CD14-positive monocyte (primary cell): ENCODE results near the gene TNFAIP2. TPM values are rescaled to one million over a fixed set of nuclear protein-coding genes. Genes with fewer than 3 reads are reported as not detected.
"Not testable (repeated sequence)": the region's sequence is repeated elsewhere in the genome, so short reads cannot be mapped to it uniquely, and the experiment has no call there.

Experiments
- DNase-seq, 3 donors: peaks; one replicate each; pipeline ENCODE4 v3.0.0-alpha.2; 2011 to 2022
- H2AFZ ChIP-seq: 2 replicates; pipeline ENCODE4 v1.6.0; 2012; ENCODE audit warnings: mild to moderate bottlenecking, low read depth, low read length, inconsistent platforms; ENCODE audit not compliant: insufficient read depth, poor library complexity, severe bottlenecking
- H3K27ac ChIP-seq, 2 donors: 1 replicate in 1 of 2; 2 replicates in 1 of 2; pipeline ENCODE4 v1.5.1; 2012 to 2013; ENCODE audit warnings: low read length in 2 of 2, control low read depth in 1 of 2, inconsistent platforms in 1 of 2, low read depth in 1 of 2, mild to moderate bottlenecking in 1 of 2
- H3K27me3 ChIP-seq, 2 donors: one replicate each; pipeline versions ENCODE4 v1.6.0 to v1.6.1; 2011 to 2013; ENCODE audit warnings: low read length in 2 of 2; ENCODE audit not compliant: control insufficient read depth in 2 of 2, insufficient read depth in 2 of 2
- H3K36me3 ChIP-seq, 2 donors: replicated peaks in 1 of 2; 1 replicate in 1 of 2; 2 replicates in 1 of 2; pipeline versions ENCODE4 v1.5.1 to v1.6.1; 2012 to 2013; ENCODE audit warnings: low read length in 2 of 2, control low read depth in 1 of 2, inconsistent platforms in 1 of 2, mild to moderate bottlenecking in 1 of 2; ENCODE audit not compliant: insufficient read depth in 2 of 2, control insufficient read depth in 1 of 2
- H3K4me1 ChIP-seq, 2 donors: 1 replicate in 1 of 2; 2 replicates in 1 of 2; pipeline versions ENCODE4 v1.5.1 to v1.6.1; 2012 to 2013; ENCODE audit warnings: low read length in 2 of 2, control low read depth in 1 of 2, inconsistent platforms in 1 of 2, mild to moderate bottlenecking in 1 of 2, moderate library complexity in 1 of 2; ENCODE audit not compliant: insufficient read depth in 2 of 2, control insufficient read depth in 1 of 2
- H3K4me2 ChIP-seq: replicated peaks from 2 replicates; pipeline ENCODE3; 2012; ENCODE audit warnings: low read length, moderate library complexity, mild to moderate bottlenecking; ENCODE audit not compliant: poor library complexity, severe bottlenecking; ENCODE audit errors: extremely low read depth
- H3K4me3 ChIP-seq, 3 experiments: fragments of 200-600 bp in 1 of 3; sonication (generic) in 1 of 3; replicated peaks in 1 of 3; 1 replicate in 2 of 3; 2 replicates in 1 of 3; pipeline ENCODE4 v1.5.1; 2011 to 2013; ENCODE audit warnings: low read length in 3 of 3, mild to moderate bottlenecking in 3 of 3, control low read depth in 2 of 3, low read depth in 2 of 3, inconsistent platforms in 1 of 3, moderate library complexity in 1 of 3
- H3K79me2 ChIP-seq: 2 replicates; pipeline ENCODE4 v1.6.0; 2012; ENCODE audit warnings: mild to moderate bottlenecking, control low read depth, inconsistent platforms, low read length, moderate library complexity; ENCODE audit not compliant: insufficient read depth
- H3K9ac ChIP-seq: 2 replicates; pipeline ENCODE4 v1.6.0; 2017; ENCODE audit warnings: low read length, mild to moderate bottlenecking; ENCODE audit not compliant: insufficient read depth, poor library complexity, severe bottlenecking
- H3K9me3 ChIP-seq, 2 donors: replicated peaks in 1 of 2; 1 replicate in 1 of 2; 2 replicates in 1 of 2; pipeline versions ENCODE4 v1.5.1 to v1.6.1; 2012 to 2013; ENCODE audit warnings: low read length in 2 of 2, control low read depth in 1 of 2; ENCODE audit not compliant: control insufficient read depth in 1 of 2, insufficient read depth in 1 of 2
- H4K20me1 ChIP-seq: 2 replicates; pipeline ENCODE4 v1.6.0; 2012; ENCODE audit warnings: mild to moderate bottlenecking, low read length, control low read depth, moderate library complexity; ENCODE audit not compliant: insufficient read depth
- H3K27ac Mint-ChIP-seq, 7 donors: one replicate each; pipeline ENCODE4 v1.8.0; 2020; ENCODE audit warnings: mild to moderate bottlenecking in 7 of 7, mixed read lengths in 7 of 7, moderate library complexity in 6 of 7, inconsistent platforms in 2 of 7
- H3K27me3 Mint-ChIP-seq, 3 donors: one replicate each; pipeline ENCODE4 v1.8.0; 2021 to 2022; ENCODE audit warnings: low read depth in 3 of 3, mild to moderate bottlenecking in 3 of 3, mixed read lengths in 3 of 3, moderate library complexity in 3 of 3, inconsistent platforms in 1 of 3
- H3K36me3 Mint-ChIP-seq, 2 donors: one replicate each; pipeline ENCODE4 v1.8.0; 2020; ENCODE audit warnings: mixed read lengths in 2 of 2, inconsistent platforms in 1 of 2, mild to moderate bottlenecking in 1 of 2
- H3K4me1 Mint-ChIP-seq: one replicate; pipeline ENCODE4 v1.8.0; 2020; ENCODE audit warnings: mild to moderate bottlenecking, mixed read lengths
- H3K4me3 Mint-ChIP-seq, 2 donors: one replicate each; pipeline ENCODE4 v1.8.0; 2020; ENCODE audit warnings: mild to moderate bottlenecking in 2 of 2, mixed read lengths in 2 of 2, moderate library complexity in 1 of 2
- H3K9me3 Mint-ChIP-seq, 7 donors: one replicate each; pipeline ENCODE4 v1.8.0; 2020 to 2022; ENCODE audit warnings: mixed read lengths in 7 of 7, mild to moderate bottlenecking in 6 of 7, moderate library complexity in 6 of 7, inconsistent platforms in 2 of 7
- CTCF ChIP-seq: fragments of 200-600 bp; IDR thresholded peaks from one replicate; pipeline ENCODE4 v1.8.0; 2022; ENCODE audit warnings: antibody characterized with exemption, mild to moderate bottlenecking
- WGBS: methylation state at CpG from one replicate; pipeline ENCODE4 v1.1.5; 2013; ENCODE audit warnings: missing lambda C conversion rate; ENCODE audit not compliant: insufficient coverage; 5-methylcytosine and 5-hydroxymethylcytosine counted together
- intact Hi-C, 2 donors: fragments of 100-400 bp; cut with micrococcal nuclease; formaldehyde crosslinking; loops; one replicate each; pipeline versions ENCODE4 v1.15.0 to v1.15.1; 2023
- polyA plus RNA-seq, 3 donors: library from polyadenylated mRNA; depleted of rRNA in 1 of 3; unstranded in 2 of 3; stranded (reverse) in 1 of 3; fragments of 300-500 nt in 2 of 3; fragments of >200 nt in 1 of 3; fragmentation: Illumina TruSeq in 2 of 3; gene quantifications; 1 replicate in 2 of 3; 2 replicates in 1 of 3; pipeline ENCODE4 v1.2.3, GENCODE V29; 2012 to 2021

TNFAIP2 gene
- polyA plus RNA-seq, 3 donors: 41.5 to 1,807 (median 50.8) TPM

- Mint-ChIP-seq H3K4me3 (no peak overlapping the region), H3K36me3 (no peaks in the 10 kb centered on the region), H3K27ac (no peak overlapping the region), H3K9me3 (peaks cover 23 to 78% (median 52%) of the 10 kb centered on the region in 7 donors), H3K27me3 (peaks cover 0 to 5% (median 2%) of the 10 kb centered on the region in 3 donors), H3K4me1 (no peaks in the 10 kb centered on the region)
- no peak for TF ChIP-seq CTCF
- H3K9me3 ChIP-seq: peaks cover 10 to 34% of the 10 kb centered on the region in 2 donors
- H3K9ac ChIP-seq: no peak overlapping the region
- H3K36me3 ChIP-seq: no peaks in the 10 kb centered on the region
- no CpG with 5 or more reads among the region's 5 CpGs for WGBS
- DNase-seq: no peak
- no peak overlapping the region for H3K27ac ChIP-seq
- no peak overlapping the region for H2AFZ ChIP-seq
- H3K27me3 ChIP-seq: no peaks in the 10 kb centered on the region
- no peak overlapping the region for H3K4me2 ChIP-seq
- no peaks in the 10 kb centered on the region for H3K79me2 ChIP-seq
- no peaks in the 10 kb centered on the region for H3K4me1 ChIP-seq
- no peak overlapping the region for H3K4me3 ChIP-seq
- H4K20me1 ChIP-seq: no peaks in the 10 kb centered on the region
- intact Hi-C loops: no loop called here
Observed at GRCh38 chr14:103172921-103173320, 49.7 kb downstream of the TNFAIP2 start.

GRCh38 chr14:103173887-103174286 lies 50.6 kb downstream of the TNFAIP2 start:
- H3K36me3 ChIP-seq, H3K4me3 ChIP-seq, H3K4me1 ChIP-seq, H3K27me3 ChIP-seq, H3K27ac ChIP-seq, H3K4me1 Mint-ChIP-seq, DNase-seq, H3K79me2 ChIP-seq, H3K27me3 Mint-ChIP-seq, H3K36me3 Mint-ChIP-seq, H3K27ac Mint-ChIP-seq, H2AFZ ChIP-seq, H3K9ac ChIP-seq, H3K4me3 Mint-ChIP-seq, intact Hi-C loops, H3K4me2 ChIP-seq, H4K20me1 ChIP-seq: not testable (repeated sequence)
- H3K9me3 Mint-ChIP-seq: peaks cover 23 to 69% (median 46%) of the 10 kb centered on the region in 7 donors
- WGBS: no CpG with 5 or more reads among the region's 2 CpGs
- H3K9me3 ChIP-seq: peaks cover 10 to 32% of the 10 kb centered on the region in 2 donors

- H3K27me3 ChIP-seq, H3K79me2 ChIP-seq, H3K9ac ChIP-seq, DNase-seq, H3K36me3 ChIP-seq, H4K20me1 ChIP-seq, H3K4me3 ChIP-seq, H3K4me1 ChIP-seq, H3K27me3 Mint-ChIP-seq, H3K4me1 Mint-ChIP-seq, intact Hi-C loops, H2AFZ ChIP-seq, H3K27ac ChIP-seq, H3K27ac Mint-ChIP-seq, H3K36me3 Mint-ChIP-seq, H3K4me3 Mint-ChIP-seq, H3K4me2 ChIP-seq: not testable (repeated sequence)
- 80% methylated on average over 1 of the region's 4 CpGs for WGBS
- H3K9me3 Mint-ChIP-seq: peaks cover 12 to 47% (median 25%) of the 10 kb centered on the region in 7 donors
- H3K9me3 ChIP-seq: peaks cover 6 to 16% of the 10 kb centered on the region in 2 donors
Observed at GRCh38 chr14:103176176-103176575, 52.9 kb downstream of the TNFAIP2 start.
